ENCODE results near the gene DDR1.
A peak's percentile ranks its signal among the peaks of the same experiment; 100 is the strongest.

DDR1 gene

GRCh38 chr6:30940361-30940986 lies 56.2 kb downstream of the DDR1 start, which contains the start of gene MUCL3:
TSS of gene MUCL3 (plus strand) at chr6:30940973. CDS start at chr6:30941000, 27 bp downstream.
- peak within 1 kb of the TSS; percentile 27; the same call in 1 of the 2 replicates for H3K27ac ChIP-seq
- POLR2A ChIA-PET (ENCODE audit: low non-redundant PET), result no interaction called here
- CTCF ChIA-PET, result interaction anchor here (0.5 to 1.9 kb wide), 5 partner anchors 25 to 252 kb away, joined by 3 to 6 read pairs (median 3); no protein-coding TSS in a partner anchor
- DNase-seq (ENCODE audit: low spot score), result no peak
- TF ChIP-seq CTCF (conservative IDR thresholded peaks at IDR 0.05; ENCODE audit: low read depth), result no peak

GRCh38 chr6:30942338-30943060 lies 58.2 kb downstream of the DDR1 start:
- ChIA-PET CTCF (interaction anchor here (0.6 to 1.1 kb wide), 6 partner anchors 13 to 145 kb away, joined by 3 to 4 read pairs (median 4); no protein-coding TSS in a partner anchor), POLR2A (ENCODE audit: low non-redundant PET) (no interaction called here)
- peak; percentile 90 for DNase-seq (ENCODE audit: low spot score)
- TF ChIP-seq CTCF (conservative IDR thresholded peaks at IDR 0.05; ENCODE audit: low read depth), result no peak; the same call in 1 of the 2 replicates
- peak overlapping the region; percentile 3; the same call in 1 of the 2 replicates for H3K27ac ChIP-seq

DNA sequence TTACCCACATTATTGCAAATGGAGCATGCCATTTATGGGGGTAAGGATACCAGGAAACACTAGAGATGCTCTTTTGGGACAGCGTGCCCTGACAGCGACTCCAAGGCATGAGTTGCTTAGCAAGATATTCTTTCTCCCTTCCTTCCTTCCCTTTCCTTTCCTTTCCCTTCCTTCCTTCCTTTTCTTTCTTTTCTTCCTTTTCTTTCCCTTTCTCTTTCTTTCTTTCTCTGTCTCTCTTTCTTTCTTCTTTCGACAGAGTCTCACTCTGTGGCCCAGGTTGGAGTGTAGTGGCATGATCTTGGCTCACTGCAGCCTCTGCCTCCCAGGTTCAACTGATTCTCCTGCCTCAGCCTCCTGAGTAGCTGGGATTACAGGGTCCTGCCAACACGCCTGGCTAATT lies 59.7 kb downstream of the DDR1 start:
- POLR2A ChIA-PET (ENCODE audit: low non-redundant PET), result no interaction called here

GRCh38 chr6:30945281-30945680 lies 61.0 kb downstream of the DDR1 start:
- no peak for TF ChIP-seq CTCF (conservative IDR thresholded peaks at IDR 0.05; ENCODE audit: low read depth)
- ChIA-PET CTCF (interaction anchor here (0.6 kb wide), 2 partner anchors 11 to 33 kb away, joined by 3 to 4 read pairs; no protein-coding TSS in a partner anchor), POLR2A (ENCODE audit: low non-redundant PET) (no interaction called here)
- DNase-seq (ENCODE audit: low spot score), result no peak
- H3K27ac ChIP-seq, result no peak overlapping the region

More for the DNA sequence above, 59.7 kb downstream of the DDR1 start:
- DNase-seq (ENCODE audit: low spot score), result no peak
- H3K27ac ChIP-seq, result no peak overlapping the region
- CTCF ChIA-PET, result no interaction called here
- no peak for TF ChIP-seq CTCF (conservative IDR thresholded peaks at IDR 0.05; ENCODE audit: low read depth)

GRCh38 chr6:30947231-30947630 lies 62.9 kb downstream of the DDR1 start:
- DNase-seq (ENCODE audit: low spot score), result no peak
- ChIA-PET CTCF (no interaction called here), POLR2A (ENCODE audit: low non-redundant PET) (no interaction called here)
- no peak for TF ChIP-seq CTCF (conservative IDR thresholded peaks at IDR 0.05; ENCODE audit: low read depth)
- no peak overlapping the region for H3K27ac ChIP-seq

DNA sequence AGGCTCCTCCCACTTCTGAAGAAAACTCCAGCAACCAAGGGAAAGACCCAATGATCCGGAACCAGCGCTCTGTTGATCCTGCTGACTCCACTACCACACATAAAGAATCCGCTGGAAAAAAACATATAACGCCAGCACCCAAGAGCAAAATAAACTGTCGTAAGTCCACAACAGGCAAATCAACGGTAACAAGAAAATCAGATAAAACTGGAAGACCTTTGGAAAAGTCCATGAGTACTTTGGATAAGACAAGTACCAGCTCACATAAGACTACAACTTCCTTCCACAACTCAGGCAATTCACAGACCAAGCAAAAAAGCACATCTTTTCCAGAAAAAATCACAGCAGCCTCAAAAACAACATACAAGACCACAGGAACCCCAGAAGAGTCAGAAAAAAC lies 64.5 kb downstream of the DDR1 start:
- ChIA-PET CTCF (no interaction called here), POLR2A (ENCODE audit: low non-redundant PET) (no interaction called here)
- H3K27ac ChIP-seq, result no peak overlapping the region
- no peak for TF ChIP-seq CTCF (conservative IDR thresholded peaks at IDR 0.05; ENCODE audit: low read depth)
- no peak for DNase-seq (ENCODE audit: low spot score)
